ENCODE results near the gene URB1.

- TF ChIP-seq EZH2phosphoT487 (conservative IDR thresholded peaks at IDR 0.05; ENCODE audit: low read length) (no peak), CTCF (IDR thresholded peaks at IDR 0.05; ENCODE audit: insufficient read depth, low read length, poor library complexity, severe bottlenecking) (no peak)
These were observed 13.9 kb downstream of the URB1 start for GRCh38 chr21:32378956-32379355.
